ELR (cell line): ENCODE measurements around the gene FYB2.
A peak's percentile ranks its signal among the peaks of the same experiment; 100 is the strongest.

Experiments used
- DNase-seq: peaks from one replicate; pipeline ENCODE4 v3.0.0-alpha.2; 2015; ENCODE audit warnings: low read depth

FYB2 gene

DNA sequence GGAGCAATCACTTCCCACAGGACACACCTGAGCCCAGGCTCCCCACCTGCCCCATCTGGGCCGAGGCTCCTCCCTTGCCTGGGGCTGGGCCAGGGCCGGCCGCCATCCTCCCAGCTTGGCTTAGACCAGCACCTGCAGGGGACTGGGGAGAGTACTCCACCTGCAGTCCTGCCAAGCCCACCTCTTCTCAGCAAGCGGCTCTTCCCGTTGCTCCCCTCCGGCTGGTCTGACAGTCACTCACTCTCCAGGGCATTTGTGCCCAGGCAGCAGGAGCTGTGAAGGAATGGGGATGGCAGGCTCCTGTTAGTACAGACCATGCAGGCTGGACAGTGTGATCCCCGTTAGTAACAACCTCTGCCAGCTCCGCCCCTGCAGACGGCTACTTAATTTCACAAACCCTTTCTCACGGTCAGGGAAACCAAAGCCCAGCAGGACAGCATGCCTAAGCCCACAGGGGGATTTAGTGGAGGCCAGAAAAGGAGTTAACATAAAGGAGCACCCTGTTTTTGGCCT lies at the start of gene FYB2:
TSS of gene FYB2 (minus strand) at position 18 of the 513 bp plus-strand sequence. CDS start 114 bp downstream, outside the sequence.
- DNase-seq = no peak

DNA sequence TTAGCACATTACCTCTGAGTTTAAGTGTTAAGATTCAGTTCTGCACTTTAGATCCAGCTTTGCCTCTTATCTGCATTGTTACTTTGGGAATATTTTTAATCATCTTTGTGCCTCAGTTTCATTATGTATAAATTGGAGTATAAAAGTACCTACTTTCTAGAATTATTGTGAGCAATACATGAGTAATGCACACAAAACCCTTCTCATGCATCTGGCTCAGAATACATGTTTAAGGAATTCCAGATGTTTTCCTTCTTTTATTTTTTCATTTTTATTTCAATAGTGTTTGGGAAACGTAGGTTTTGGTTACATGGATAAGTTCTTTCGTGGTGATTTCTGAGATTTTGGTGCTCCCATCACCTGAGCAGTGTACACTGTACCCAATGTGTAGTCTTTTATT lies 49.6 kb upstream of the FYB2 start:
- DNase-seq = peak; percentile 11

DNA sequence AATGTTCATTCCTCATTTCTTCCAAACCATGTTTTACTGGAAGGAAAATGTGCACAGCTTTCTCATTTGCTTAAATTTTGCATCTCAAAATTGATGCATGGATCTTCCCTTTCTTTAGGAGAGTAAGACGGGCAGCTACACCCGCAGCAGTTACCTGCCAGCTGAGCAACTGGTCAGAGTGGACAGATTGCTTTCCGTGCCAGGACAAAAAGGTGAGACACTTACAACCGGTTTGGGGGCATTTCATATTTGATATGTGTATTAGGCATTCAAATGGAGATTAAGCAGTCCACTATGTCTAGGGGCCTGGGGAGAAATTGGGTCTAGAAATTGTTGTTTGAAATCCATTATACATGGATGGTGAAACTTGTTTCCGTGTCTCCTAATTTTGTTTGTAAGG lies 48.3 kb upstream of the FYB2 start:
- no peak for DNase-seq

GRCh38 chr1:56866656-56867055 lies 47.5 kb upstream of the FYB2 start:
- peak; percentile 85 for DNase-seq

GRCh38 chr1:56864430-56864829 lies 45.2 kb upstream of the FYB2 start:
- peak; percentile 20 for DNase-seq

- no peak for DNase-seq
These were observed 44.2 kb upstream of the FYB2 start for GRCh38 chr1:56863265-56863992.

GRCh38 chr1:56859287-56859686 lies 40.1 kb upstream of the FYB2 start:
- no peak for DNase-seq

GRCh38 chr1:56856186-56856585 lies 37.0 kb upstream of the FYB2 start:
- no peak for DNase-seq

DNA sequence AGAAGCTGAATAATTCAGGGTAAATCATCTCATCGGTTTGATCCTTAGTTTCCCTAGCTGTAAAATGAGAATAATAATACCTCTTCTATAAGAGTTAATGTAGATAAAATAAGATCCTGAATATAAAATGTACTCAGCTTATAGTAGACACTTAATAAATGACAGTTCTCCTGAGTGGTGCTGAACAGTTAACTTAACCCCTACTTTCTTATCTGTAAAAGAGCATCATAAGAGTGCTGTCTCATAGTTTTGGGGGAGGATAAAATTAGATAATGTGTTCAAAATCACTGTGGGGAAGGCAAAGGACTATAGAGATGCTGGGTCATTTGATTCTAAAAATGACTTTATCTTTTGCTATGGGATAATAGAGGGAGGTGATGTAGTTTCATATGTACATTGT lies 36.0 kb upstream of the FYB2 start:
- DNase-seq = no peak

DNA sequence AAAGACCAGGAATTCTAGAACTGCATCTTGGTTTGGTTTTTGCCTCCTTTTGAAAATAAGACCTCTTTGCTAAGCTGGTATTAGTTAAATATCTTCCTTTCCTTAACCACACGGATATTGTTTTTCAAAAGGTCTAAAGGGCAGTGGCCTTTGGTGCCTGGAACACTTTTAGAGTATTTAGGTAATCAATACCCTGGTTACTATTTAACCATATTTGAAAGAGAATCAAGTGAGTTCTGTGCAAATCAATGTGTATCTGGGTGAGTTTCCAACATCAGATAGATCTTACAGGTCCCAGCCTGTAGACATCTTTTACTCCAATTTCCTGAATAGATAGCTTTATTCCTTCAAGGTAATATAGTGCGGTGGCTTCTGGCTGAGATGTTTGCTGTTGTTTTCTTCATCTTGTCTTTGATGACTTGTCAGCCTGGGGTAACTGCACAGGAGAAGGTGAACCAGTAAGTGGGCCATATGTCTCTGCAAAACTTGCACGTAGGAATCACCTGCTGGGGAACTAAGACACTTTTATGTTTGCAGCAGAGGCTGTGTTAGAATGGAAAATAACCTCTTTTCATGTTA lies 35.4 kb upstream of the FYB2 start, which contains the start of gene C8A:
TSS of gene C8A (plus strand) at position 277 of the 579 bp plus-strand sequence. CDS start at position 382, 105 bp downstream.
- DNase-seq = no peak

DNA sequence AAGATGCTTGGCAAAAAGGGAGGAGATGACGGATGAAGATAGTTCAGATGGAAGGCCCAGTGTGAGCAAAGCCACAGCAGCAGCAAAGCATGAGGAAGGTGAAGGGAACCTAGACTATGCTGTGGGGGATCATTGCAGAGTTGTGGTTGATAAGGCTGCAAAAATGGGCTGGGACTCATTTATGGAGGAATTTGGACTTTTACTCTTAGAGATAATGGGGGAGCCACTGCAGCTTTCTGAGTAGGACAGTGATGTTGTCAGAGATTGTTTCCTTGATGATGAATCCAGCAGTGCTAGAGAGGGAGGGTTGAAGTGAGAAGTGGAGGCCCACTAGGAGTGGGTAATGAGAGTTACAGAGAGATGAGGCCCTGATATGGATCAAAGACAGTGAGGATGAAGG lies 33.3 kb upstream of the FYB2 start:
- no peak for DNase-seq

GRCh38 chr1:56850922-56851321 lies 31.7 kb upstream of the FYB2 start:
- DNase-seq = no peak

GRCh38 chr1:56850411-56850810 lies 31.2 kb upstream of the FYB2 start:
- DNase-seq = no peak

GRCh38 chr1:56849750-56850149 lies 30.5 kb upstream of the FYB2 start:
- DNase-seq = no peak

- no peak for DNase-seq
These were observed 26.1 kb upstream of the FYB2 start for GRCh38 chr1:56845343-56845742.

- no peak for DNase-seq
These were observed 25.4 kb upstream of the FYB2 start for GRCh38 chr1:56844545-56845136.

GRCh38 chr1:56843544-56843943 lies 24.3 kb upstream of the FYB2 start:
- DNase-seq = no peak

DNA sequence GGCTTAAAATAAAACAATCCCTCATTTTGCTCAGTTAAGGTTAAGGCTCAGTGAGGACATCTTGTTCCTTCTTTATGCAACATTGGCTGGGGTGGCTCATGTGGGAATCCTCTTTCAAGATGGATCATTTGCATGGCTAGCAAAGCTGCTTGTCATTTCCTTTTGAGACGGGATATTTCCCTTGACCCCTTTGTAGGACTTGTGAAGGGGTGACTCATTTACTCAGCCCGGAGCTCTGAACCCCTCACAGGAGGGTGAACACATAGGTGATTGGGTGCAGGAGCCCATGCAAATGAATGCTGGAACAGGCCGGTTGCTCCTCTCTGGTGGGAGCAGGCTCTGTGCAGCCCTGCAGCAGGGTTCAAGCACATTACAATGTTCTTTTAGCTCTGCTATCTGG lies 19.6 kb upstream of the FYB2 start:
- DNase-seq = peak; percentile 71

GRCh38 chr1:56837244-56837939 lies 18.2 kb upstream of the FYB2 start:
- DNase-seq = peak; percentile 32

GRCh38 chr1:56836359-56836758 lies 17.2 kb upstream of the FYB2 start:
- DNase-seq = no peak

GRCh38 chr1:56835657-56836056 lies 16.5 kb upstream of the FYB2 start:
- no peak for DNase-seq

DNA sequence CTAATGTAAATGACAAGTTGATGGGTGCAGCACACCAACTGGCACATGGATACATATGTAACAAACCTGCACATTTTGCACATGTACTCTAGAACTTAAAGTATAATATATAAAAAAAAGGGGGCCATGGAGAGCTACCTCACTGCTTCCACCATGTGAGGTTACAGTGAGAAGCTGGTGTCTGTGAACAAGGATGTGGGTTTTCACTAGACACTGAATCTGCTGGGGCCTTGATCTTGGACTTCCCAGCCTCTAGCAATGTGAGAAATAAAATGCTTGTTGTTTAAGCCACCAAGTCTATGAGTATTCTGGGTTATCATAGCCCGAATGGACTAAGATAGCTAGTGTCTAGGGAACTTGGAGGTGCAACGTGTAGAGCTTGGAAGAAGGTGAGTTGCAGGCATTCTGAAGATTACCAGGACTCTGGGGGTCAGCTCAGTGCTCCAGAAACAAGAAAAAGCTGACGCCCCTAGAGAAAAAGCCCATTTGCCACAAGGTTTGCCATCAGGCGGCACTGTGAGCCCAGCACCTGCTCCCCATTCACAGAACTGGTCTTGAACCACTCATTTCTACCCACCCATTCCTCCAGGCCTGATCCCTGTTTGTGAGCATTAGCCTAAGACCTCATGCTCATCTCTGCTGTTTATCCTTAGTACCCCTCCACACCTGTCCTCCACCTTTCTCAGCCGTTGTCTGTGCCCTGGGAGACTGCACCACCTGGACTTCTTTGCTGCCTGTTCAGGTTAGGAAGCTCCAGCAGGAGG lies 15.1 kb upstream of the FYB2 start:
- no peak for DNase-seq
